Renal pelvis (tissue), 4 donors: Measurements from ENCODE around the gene EXOC3. TPM values are rescaled to one million over a fixed set of nuclear protein-coding genes. Genes with fewer than 3 reads are reported as not detected.
A peak's percentile ranks its signal among the peaks of the same experiment; 100 is the strongest.

Source experiments
- DNase-seq: peaks from one replicate; pipeline ENCODE4 v3.0.0-alpha.2; 2013
- polyA plus RNA-seq, 3 donors: library from polyadenylated mRNA; unstranded; fragments of 120-200 nt; gene quantifications; one replicate each; pipeline ENCODE4 v1.2.1, GENCODE V29; 2013; ENCODE audit not compliant: insufficient read length in 3 of 3

Gene EXOC3
- polyA plus RNA-seq, 3 donors, result 57.0 to 79.1 (median 66.9) TPM

GRCh38 chr5:404666-405241, 38.2 kb upstream of the EXOC3 start:
- no peak for DNase-seq

- no peak for DNase-seq
These were observed 37.6 kb upstream of the EXOC3 start for GRCh38 chr5:405421-405820.

- DNase-seq, result no peak
These were observed 36.9 kb upstream of the EXOC3 start for GRCh38 chr5:406041-406440.

GRCh38 chr5:407051-407450, 35.9 kb upstream of the EXOC3 start:
- no peak for DNase-seq

- no peak for DNase-seq
These were observed 35.1 kb upstream of the EXOC3 start for GRCh38 chr5:407801-408268.

GRCh38 chr5:410911-411517, 32.0 kb upstream of the EXOC3 start:
- DNase-seq, result no peak

GRCh38 chr5:411728-412127, 31.2 kb upstream of the EXOC3 start:
- DNase-seq, result no peak

GRCh38 chr5:414991-415927, 27.7 kb upstream of the EXOC3 start:
- peak; percentile 72 for DNase-seq

- no peak for DNase-seq
These were observed 26.9 kb upstream of the EXOC3 start for GRCh38 chr5:415928-416635.

GRCh38 chr5:416636-416960, 26.4 kb upstream of the EXOC3 start:
- DNase-seq, result no peak

GRCh38 chr5:417301-418161, 25.4 kb upstream of the EXOC3 start:
- no peak for DNase-seq

- no peak for DNase-seq
These were observed 24.5 kb upstream of the EXOC3 start for GRCh38 chr5:418162-419121.

- DNase-seq, result no peak
These were observed 23.0 kb upstream of the EXOC3 start for GRCh38 chr5:419970-420369.

GRCh38 chr5:420632-421286, 22.2 kb upstream of the EXOC3 start:
- DNase-seq, result no peak

- no peak for DNase-seq
These were observed 21.6 kb upstream of the EXOC3 start for GRCh38 chr5:421287-421880.

- no peak for DNase-seq
These were observed 21.1 kb upstream of the EXOC3 start for GRCh38 chr5:421901-422300.

- DNase-seq, result no peak
These were observed 20.4 kb upstream of the EXOC3 start for GRCh38 chr5:422323-423232.

- no peak for DNase-seq
These were observed 19.8 kb upstream of the EXOC3 start for GRCh38 chr5:423233-423565.
